SK-N-SH (cell line): ENCODE measurements around the gene MBD3L2. TPM values are rescaled to one million over a fixed set of nuclear protein-coding genes. Genes with fewer than 3 reads are reported as not detected.

Experiments
- CTCF ChIA-PET: fragments of 300-600, 350-600 bp; formaldehyde crosslinking; extraction: SDS; loops from one replicate; lab custom pipeline; 2021; lab: Yijun Ruan, JAX
- POLR2A ChIA-PET: fragments of 350-600 bp; sonication (Branson Sonifier 250); formaldehyde crosslinking; extraction: SDS; loops from one replicate; lab custom pipeline; 2020; ENCODE audit warnings: antibody characterized with exemption, inconsistent platforms; lab: Yijun Ruan, JAX
- DNase-seq: peaks from one replicate; pipeline ENCODE4 v3.0.0; 2012
- H2AFZ ChIP-seq: fragments of 200-600 bp; sonication (generic); 2 replicates; pipeline ENCODE4 v1.8.1; 2016; ENCODE audit warnings: antibody characterized with exemption, mild to moderate bottlenecking, low read depth
- H3F3A ChIP-seq: fragments of 200-600 bp; sonication (generic); replicated peaks from 2 replicates; pipeline ENCODE3; 2016; ENCODE audit warnings: antibody characterized with exemption, mild to moderate bottlenecking; ENCODE audit not compliant: insufficient read depth
- H3K27ac ChIP-seq, 2 experiments: fragments of 200-500 bp in 1 of 2; fragments of 200-600 bp in 1 of 2; sonication (Bioruptor generic) in 1 of 2; sonication (generic), shearing (Covaris generic) in 1 of 2; 2 replicates each; pipeline versions ENCODE4 v1.5.1 to v1.6.1; 2014 to 2016; ENCODE audit warnings: low read depth in 2 of 2, inconsistent platforms in 1 of 2, low read length in 1 of 2, mild to moderate bottlenecking in 1 of 2, mixed read lengths in 1 of 2
- H3K27me3 ChIP-seq: fragments of 200-600 bp; sonication (generic), shearing (Covaris generic); 2 replicates; pipeline ENCODE4 v1.6.1; 2016; ENCODE audit warnings: mixed run types; ENCODE audit not compliant: insufficient read depth
- H3K36me3 ChIP-seq, 2 experiments: fragments of 200-500 bp in 1 of 2; fragments of 200-600 bp in 1 of 2; sonication (Bioruptor generic) in 1 of 2; sonication (generic) in 1 of 2; replicated peaks in 1 of 2; 2 replicates each; pipeline versions ENCODE3 to v1.5.1; 2014 to 2016; ENCODE audit warnings: low read length in 1 of 2, mild to moderate bottlenecking in 1 of 2; ENCODE audit not compliant: insufficient read depth in 2 of 2, control insufficient read depth in 1 of 2
- H3K4me1 ChIP-seq, 2 experiments: fragments of 200-500 bp in 1 of 2; fragments of 200-600 bp in 1 of 2; sonication (Bioruptor generic) in 1 of 2; sonication (generic), shearing (Covaris generic) in 1 of 2; 2 replicates each; pipeline versions ENCODE4 v1.5.1 to v1.6.1; 2014 to 2016; ENCODE audit warnings: low read depth in 1 of 2, low read length in 1 of 2, mixed run types in 1 of 2; ENCODE audit not compliant: insufficient read depth in 2 of 2, control insufficient read depth in 1 of 2
- H3K4me2 ChIP-seq: fragments of 200-600 bp; sonication (generic), shearing (Covaris generic); 2 replicates; pipeline ENCODE4 v1.6.1; 2017; ENCODE audit warnings: mixed run types
- H3K4me3 ChIP-seq, 2 experiments: fragments of 200-500 bp in 1 of 2; fragments of 200-600 bp in 1 of 2; sonication (Bioruptor generic) in 1 of 2; sonication (generic), shearing (Covaris generic) in 1 of 2; 2 replicates each; pipeline versions ENCODE4 v1.5.1 to v1.8.1; 2014 to 2016; ENCODE audit warnings: low read depth in 2 of 2, inconsistent platforms in 1 of 2, low read length in 1 of 2, mild to moderate bottlenecking in 1 of 2, mixed read lengths in 1 of 2, moderate library complexity in 1 of 2
- H3K79me2 ChIP-seq: fragments of 200-600 bp; sonication (generic); 2 replicates; pipeline ENCODE4 v1.8.1; 2017; ENCODE audit warnings: mild to moderate bottlenecking; ENCODE audit not compliant: insufficient read depth
- H3K9ac ChIP-seq: fragments of 200-600 bp; sonication (generic); 2 replicates; pipeline ENCODE4 v1.6.1; 2017; ENCODE audit warnings: mixed run types
- H3K9me2 ChIP-seq: fragments of 200-600 bp; sonication (generic); 2 replicates; pipeline ENCODE4 v1.6.1; 2017; ENCODE audit warnings: mixed run types
- H3K9me3 ChIP-seq: fragments of 200-600 bp; sonication (generic); 2 replicates; pipeline ENCODE4 v1.6.1; 2017; ENCODE audit warnings: mixed run types, mild to moderate bottlenecking, moderate library complexity
- H4K20me1 ChIP-seq: fragments of 200-600 bp; sonication (generic); 2 replicates; pipeline ENCODE4 v1.6.1; 2017; ENCODE audit warnings: mild to moderate bottlenecking, mixed run types; ENCODE audit not compliant: insufficient read depth
- EP300 ChIP-seq, 2 experiments: IDR thresholded peaks; 2 replicates each; pipeline versions ENCODE4 v1.4.0 to v1.6.1; 2012; ENCODE audit warnings: borderline replicate concordance in 1 of 2, low read depth in 1 of 2, low read length in 1 of 2
- MEF2A ChIP-seq: IDR thresholded peaks from 2 replicates; pipeline ENCODE4 v1.4.0; 2012; ENCODE audit warnings: low read depth, borderline replicate concordance
- NRF1 ChIP-seq: IDR thresholded peaks from 2 replicates; pipeline ENCODE4 v1.6.1; 2012; ENCODE audit warnings: low read depth, mild to moderate bottlenecking, low read length
- RFX5 ChIP-seq: IDR thresholded peaks from 2 replicates; pipeline ENCODE4 v1.6.1; 2012; ENCODE audit warnings: mild to moderate bottlenecking, improper control_type of control experiment, low read length
- TAF1 ChIP-seq: IDR thresholded peaks from 2 replicates; pipeline ENCODE4 v1.6.1; 2012; ENCODE audit warnings: low read depth, mild to moderate bottlenecking, low read length, moderate library complexity, borderline replicate concordance
- TEAD4 ChIP-seq: IDR thresholded peaks from 2 replicates; pipeline ENCODE4 v1.4.0; 2012; ENCODE audit warnings: mild to moderate bottlenecking, borderline replicate concordance; ENCODE audit not compliant: insufficient read depth
- ZBTB33 ChIP-seq: IDR thresholded peaks from 2 replicates; pipeline ENCODE4 v1.4.0; 2012; ENCODE audit warnings: low read depth, borderline replicate concordance
- WGBS: methylation state at CpG from one replicate; pipeline ENCODE4 v1.1.6; 2017; ENCODE audit warnings: low lambda C conversion rate; 5-methylcytosine and 5-hydroxymethylcytosine counted together
- polyA plus RNA-seq, 3 experiments: library from polyadenylated mRNA; depleted of rRNA; stranded (reverse); fragments of >200 nt; gene quantifications; 2 replicates each; pipeline ENCODE4 v1.2.3, GENCODE V29; 2012

MBD3L2 gene
- polyA plus RNA-seq, 1 of the 3 experiments (the other 2 are of a cell fraction): 0.12 TPM

GRCh38 chr19:7069904-7070226 is 20.7 kb downstream of the MBD3L2 start:
- Histone ChIP-seq H3K27ac (peak overlapping the region; percentile 82 to 85), H3K27me3 (peaks cover 4% of the 10 kb centered on the region; the same call in 1 of the 2 replicates), H3K4me3 (peak overlapping the region; percentile 84 to 86), H3K36me3 (peaks cover 21 to 41% of the 10 kb centered on the region in 2 experiments), H3K4me1 (peaks cover 3 to 4% of the 10 kb centered on the region in 2 experiments; a peak in 2 of 4 replicates), H2AFZ (peak overlapping the region; percentile 90), H3K9me2 (no peaks in the 10 kb centered on the region), H3K9me3 (no peaks in the 10 kb centered on the region), H3K4me2 (peak overlapping the region; percentile 79), H3F3A (peaks cover 12% of the 10 kb centered on the region), H4K20me1 (no peaks in the 10 kb centered on the region), H3K79me2 (peaks cover 18% of the 10 kb centered on the region), H3K9ac (peak overlapping the region; percentile 83)
- TF ChIP-seq RFX5: no peak
- TF ChIP-seq TEAD4: no peak
- DNase-seq: no peak
- whole genome bisulfite sequencing: 0% methylated on average over 4 of the region's 12 CpGs
- CTCF ChIA-PET: interaction anchor here (1.6 to 2.5 kb wide), 2 partner anchors 32 to 271 kb away, joined by 4 to 8 read pairs; no protein-coding TSS in a partner anchor
- POLR2A ChIA-PET: interaction anchor here (0.6 to 1.9 kb wide), 5 partner anchors 8 to 289 kb away, joined by 3 to 15 read pairs (median 4); no protein-coding TSS in a partner anchor

GRCh38 chr19:7072541-7072940 is 23.4 kb downstream of the MBD3L2 start:
- Histone ChIP-seq H3K36me3 (peaks cover 38 to 67% of the 10 kb centered on the region in 2 experiments), H3K9ac (no peak overlapping the region), H3F3A (peaks cover 16% of the 10 kb centered on the region), H3K9me3 (peaks cover 4% of the 10 kb centered on the region; the same call in 1 of the 2 replicates), H3K9me2 (no peaks in the 10 kb centered on the region), H3K27ac (no peak overlapping the region), H2AFZ (no peak overlapping the region), H3K79me2 (peaks cover 18% of the 10 kb centered on the region), H3K27me3 (no peaks in the 10 kb centered on the region), H3K4me3 (no peak overlapping the region; a peak in 1 of 4 replicates), H4K20me1 (no peaks in the 10 kb centered on the region), H3K4me2 (no peak overlapping the region), H3K4me1 (peaks cover 3 to 4% of the 10 kb centered on the region in 2 experiments; a peak in 2 of 4 replicates)
- WGBS: 96% methylated on average over 6 of the region's 6 CpGs
- DNase-seq: no peak
- TF ChIP-seq ZBTB33: no peak
- CTCF ChIA-PET: no interaction called here
- POLR2A ChIA-PET: no interaction called here

- no peak overlapping the region for H3K4me3 ChIP-seq
- no peak for DNase-seq
- H4K20me1 ChIP-seq: no peaks in the 10 kb centered on the region
- H3K27me3 ChIP-seq: no peaks in the 10 kb centered on the region
- H3K79me2 ChIP-seq: peaks cover 16% of the 10 kb centered on the region
- no peak overlapping the region for H3K9ac ChIP-seq
- H3K36me3 ChIP-seq: peaks cover 58 to 90% of the 10 kb centered on the region in 2 experiments
- H3F3A ChIP-seq: peaks cover 19% of the 10 kb centered on the region
- CTCF ChIA-PET: no interaction called here
- H3K9me3 ChIP-seq: peaks cover 16% of the 10 kb centered on the region
- no peak overlapping the region for H2AFZ ChIP-seq
- no peak overlapping the region for H3K4me2 ChIP-seq
- no peak overlapping the region for H3K27ac ChIP-seq
- peaks cover 3 to 4% of the 10 kb centered on the region in 2 experiments; a peak in 2 of 4 replicates for H3K4me1 ChIP-seq
- POLR2A ChIA-PET: no interaction called here
- TF ChIP-seq TAF1 (no peak), MEF2A (no peak), EP300 (IDR thresholded peaks at IDR 0.05; ENCODE audit: borderline replicate concordance in 1 of 2, low read depth in 1 of 2, low read length in 1 of 2) (no peak), NRF1 (no peak)
- WGBS: 97% methylated on average over 29 of the region's 29 CpGs
- H3K9me2 ChIP-seq: no peaks in the 10 kb centered on the region
Observed at GRCh38 chr19:7074705-7075282, 25.7 kb downstream of the MBD3L2 start.
